ENCODE results near the gene CTNNBL1.
A peak's percentile ranks its signal among the peaks of the same experiment; 100 is the strongest.

Gene CTNNBL1

DNA sequence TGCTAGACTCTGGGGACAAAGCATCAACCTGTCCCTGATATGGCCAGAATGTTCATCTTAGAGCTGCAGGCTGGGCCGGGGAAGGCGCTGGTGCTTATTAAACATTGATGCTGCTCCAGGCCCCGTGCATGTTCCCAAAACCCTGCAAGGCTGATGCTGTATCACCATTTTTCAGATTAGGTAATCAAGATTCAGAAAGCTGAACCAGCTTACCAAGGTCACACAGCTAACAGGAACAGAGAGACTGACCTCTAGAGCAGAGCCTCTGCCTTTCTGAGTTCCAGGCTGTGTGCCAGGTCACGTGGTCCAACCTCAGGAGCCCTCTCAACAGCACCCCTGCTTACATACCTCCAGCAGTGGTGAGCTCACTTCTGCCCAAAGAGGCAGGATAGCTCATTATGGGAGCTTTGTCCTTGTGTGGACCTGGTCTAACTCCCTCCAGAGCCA is 193.0 kb downstream of the CTNNBL1 start:
- TF ChIP-seq, protein P1, sequence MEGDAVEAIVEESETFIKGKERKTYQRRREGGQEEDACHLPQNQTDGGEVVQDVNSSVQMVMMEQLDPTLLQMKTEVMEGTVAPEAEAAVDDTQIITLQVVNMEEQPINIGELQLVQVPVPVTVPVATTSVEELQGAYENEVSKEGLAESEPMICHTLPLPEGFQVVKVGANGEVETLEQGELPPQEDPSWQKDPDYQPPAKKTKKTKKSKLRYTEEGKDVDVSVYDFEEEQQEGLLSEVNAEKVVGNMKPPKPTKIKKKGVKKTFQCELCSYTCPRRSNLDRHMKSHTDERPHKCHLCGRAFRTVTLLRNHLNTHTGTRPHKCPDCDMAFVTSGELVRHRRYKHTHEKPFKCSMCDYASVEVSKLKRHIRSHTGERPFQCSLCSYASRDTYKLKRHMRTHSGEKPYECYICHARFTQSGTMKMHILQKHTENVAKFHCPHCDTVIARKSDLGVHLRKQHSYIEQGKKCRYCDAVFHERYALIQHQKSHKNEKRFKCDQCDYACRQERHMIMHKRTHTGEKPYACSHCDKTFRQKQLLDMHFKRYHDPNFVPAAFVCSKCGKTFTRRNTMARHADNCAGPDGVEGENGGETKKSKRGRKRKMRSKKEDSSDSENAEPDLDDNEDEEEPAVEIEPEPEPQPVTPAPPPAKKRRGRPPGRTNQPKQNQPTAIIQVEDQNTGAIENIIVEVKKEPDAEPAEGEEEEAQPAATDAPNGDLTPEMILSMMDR (IDR thresholded peaks at IDR 0.05; ENCODE audit: insufficient read depth, low read depth, low read length, missing control alignments) = no peak
- no peak overlapping the region for H3K4me3 ChIP-seq (ENCODE audit: low read length)
- DNase-seq (ENCODE audit: low read depth) = no peak

DNA sequence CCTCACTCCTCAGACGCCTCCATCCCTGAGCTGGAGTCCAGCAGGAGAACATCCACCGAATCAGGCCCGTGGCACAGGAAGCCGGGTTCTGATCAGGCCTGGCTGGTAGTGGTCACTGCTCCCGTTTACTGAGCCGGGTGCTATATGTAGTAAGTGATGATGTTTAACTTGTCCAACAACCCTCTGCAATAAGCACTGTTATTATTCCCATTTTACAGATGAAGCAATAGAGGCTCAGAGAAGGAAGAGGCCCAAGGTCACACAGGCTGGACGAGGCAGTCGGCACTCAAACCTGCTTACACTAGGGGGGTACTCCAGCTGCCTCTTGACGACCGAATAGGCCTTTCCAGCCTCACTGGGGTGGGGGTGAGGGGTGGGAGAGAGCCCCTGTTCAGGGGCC is 194.8 kb downstream of the CTNNBL1 start:
- H3K4me3 ChIP-seq (ENCODE audit: low read length) = no peak overlapping the region
- TF ChIP-seq, protein P1 (IDR thresholded peaks at IDR 0.05; ENCODE audit: insufficient read depth, low read depth, low read length, missing control alignments) = no peak

DNA sequence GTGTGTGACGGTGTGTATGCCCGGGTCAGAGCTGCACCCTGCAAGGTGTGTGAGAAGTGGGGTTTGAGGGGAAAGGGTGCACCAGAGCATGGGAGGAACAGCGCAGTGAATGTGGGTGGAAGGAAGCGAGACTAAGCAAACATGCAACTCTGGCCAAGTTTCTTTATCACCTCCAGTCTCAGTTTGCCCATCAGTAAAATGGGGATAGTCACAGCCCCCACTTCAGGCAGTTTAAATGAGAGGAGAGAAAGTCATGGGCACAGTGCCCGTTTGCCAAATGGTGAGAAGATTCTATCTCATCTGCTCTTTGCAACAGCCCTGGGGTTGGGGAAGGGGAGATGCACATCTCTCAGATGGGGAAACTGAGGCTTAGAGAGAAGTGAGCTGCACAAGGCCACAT is 196.3 kb downstream of the CTNNBL1 start:
- no peak for DNase-seq (ENCODE audit: low read depth)
- TF ChIP-seq, protein P1 (IDR thresholded peaks at IDR 0.05; ENCODE audit: insufficient read depth, low read depth, low read length, missing control alignments) = no peak
- H3K4me3 ChIP-seq (ENCODE audit: low read length) = no peak overlapping the region

More for the DNA sequence above, 194.8 kb downstream of the CTNNBL1 start:
- no peak for DNase-seq (ENCODE audit: low read depth)

DNA sequence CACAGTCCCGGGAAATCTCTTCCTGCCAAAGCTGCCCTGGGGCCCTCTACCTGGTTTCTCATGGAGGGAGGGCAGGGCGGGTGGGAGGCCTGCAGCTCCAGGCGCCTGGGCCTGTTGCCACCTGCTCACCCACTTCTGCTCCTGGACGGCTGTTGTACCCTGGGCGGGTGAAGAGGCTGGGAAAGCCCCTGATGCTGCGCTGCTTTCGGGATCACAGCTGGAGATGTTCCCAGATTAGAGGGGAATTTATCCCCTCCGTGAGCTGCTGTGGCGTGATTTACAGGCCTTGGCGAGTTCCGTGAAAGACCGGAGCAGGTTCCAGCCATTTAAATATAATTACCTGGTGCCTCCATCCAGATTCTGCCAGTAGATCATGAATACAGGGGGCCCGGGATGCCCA is 196.8 kb downstream of the CTNNBL1 start:
- TF ChIP-seq, protein P1 (IDR thresholded peaks at IDR 0.05; ENCODE audit: insufficient read depth, low read depth, low read length, missing control alignments) = no peak
- no peak overlapping the region for H3K4me3 ChIP-seq (ENCODE audit: low read length)
- peak; percentile 45 for DNase-seq (ENCODE audit: low read depth)

DNA sequence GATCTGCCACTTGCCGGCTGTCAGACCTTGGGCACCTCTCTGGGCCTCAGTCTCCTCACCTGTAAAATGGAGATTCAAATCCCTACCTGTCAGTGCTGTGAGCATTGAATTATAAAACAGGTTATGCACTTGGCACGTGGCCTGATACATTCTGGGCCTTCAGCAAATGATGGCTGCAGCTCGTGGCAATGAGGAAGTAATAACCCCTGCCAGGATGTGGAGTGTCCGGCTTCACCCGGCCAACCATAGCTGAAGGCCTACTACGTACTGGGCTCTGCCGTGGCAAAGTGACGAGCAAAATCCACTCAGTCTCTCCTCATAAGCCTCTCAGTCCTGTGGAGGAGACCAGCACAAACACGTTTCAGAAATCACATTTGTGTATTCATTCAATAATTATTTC is 198.2 kb downstream of the CTNNBL1 start:
- H3K4me3 ChIP-seq (ENCODE audit: low read length) = no peak overlapping the region
- DNase-seq (ENCODE audit: low read depth) = no peak

DNA sequence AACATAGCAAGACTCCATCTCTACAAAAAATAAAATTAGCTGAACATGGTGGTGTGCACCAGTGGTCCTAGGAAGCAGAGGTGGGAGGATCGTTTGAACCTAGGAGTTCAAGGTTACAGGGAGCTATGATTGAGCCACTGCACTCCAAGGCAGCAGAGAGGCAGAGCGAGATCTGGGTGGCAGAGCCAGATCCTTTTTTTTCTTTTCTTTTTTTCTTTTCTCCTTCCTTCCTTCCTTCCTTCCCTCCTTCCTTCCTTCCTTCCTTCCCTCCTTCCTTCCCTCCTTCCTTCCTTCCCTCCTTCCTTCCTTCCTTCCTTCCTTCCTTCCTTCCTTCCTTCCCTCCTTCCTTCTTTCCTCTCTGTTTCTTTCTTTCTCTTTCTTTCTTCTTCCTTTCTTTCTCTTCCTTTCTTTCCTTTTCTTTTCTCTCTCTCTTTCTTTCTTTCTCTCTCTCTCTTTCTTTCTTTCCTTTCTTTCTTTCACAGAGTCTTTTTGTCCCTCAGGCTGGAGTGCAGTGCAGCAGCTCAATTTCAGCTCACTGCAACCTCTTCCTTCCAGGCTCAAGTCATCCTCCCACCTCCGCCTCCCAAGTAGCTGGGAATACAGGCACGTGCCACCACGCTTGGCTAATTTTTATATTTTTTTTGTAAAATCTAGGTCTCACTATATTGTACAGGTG is 199.9 kb downstream of the CTNNBL1 start:
- TF ChIP-seq, protein P1 (IDR thresholded peaks at IDR 0.05; ENCODE audit: insufficient read depth, low read depth, low read length, missing control alignments) = no peak

More for the DNA sequence above, 198.2 kb downstream of the CTNNBL1 start:
- TF ChIP-seq, protein P1 (IDR thresholded peaks at IDR 0.05; ENCODE audit: insufficient read depth, low read depth, low read length, missing control alignments) = no peak

DNA sequence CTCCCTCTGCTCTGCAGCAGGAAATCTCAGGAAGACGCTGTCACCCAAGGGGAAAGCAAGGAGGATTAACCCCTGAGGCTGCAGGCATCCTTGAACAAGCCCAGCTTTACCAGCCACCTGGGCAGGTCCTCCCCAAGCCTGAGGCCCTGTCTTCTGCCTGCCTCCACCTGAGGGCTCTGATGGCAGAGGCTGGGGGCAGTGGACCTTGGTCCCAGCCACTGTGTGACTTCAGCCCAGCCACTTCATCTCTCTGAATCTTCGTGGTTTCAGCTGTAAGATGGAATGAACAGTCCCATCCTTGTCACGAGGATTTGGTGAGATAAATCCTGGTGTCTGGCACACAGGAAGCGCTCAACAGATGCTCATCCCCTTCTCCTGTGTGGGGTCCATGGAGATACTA is 200.6 kb downstream of the CTNNBL1 start:
- H3K4me3 ChIP-seq (ENCODE audit: low read length) = no peak overlapping the region
- TF ChIP-seq, protein P1 (IDR thresholded peaks at IDR 0.05; ENCODE audit: insufficient read depth, low read depth, low read length, missing control alignments) = no peak
- DNase-seq (ENCODE audit: low read depth) = no peak

More for the DNA sequence above, 199.9 kb downstream of the CTNNBL1 start:
- H3K4me3 ChIP-seq (ENCODE audit: low read length) = no peak overlapping the region
- no peak for DNase-seq (ENCODE audit: low read depth)
